HL-60/S4 treated with phorbol 12-myristate 13-acetate at 8.2 ng/mL for 4 days and 3 days (cell line): ENCODE measurements around the gene SP4.
"Not testable (repeated sequence)": the region's sequence is repeated elsewhere in the genome, so short reads cannot be mapped to it uniquely, and the experiment has no call there.

Experiments used
- in situ Hi-C: fragments of 300-500 bp; cut with MboI; formaldehyde crosslinking; loops from 2 replicates; pipeline ENCODE4 v1.15.0; 2022; ENCODE audit warnings: low sequenced_read_pairs

Gene SP4

DNA sequence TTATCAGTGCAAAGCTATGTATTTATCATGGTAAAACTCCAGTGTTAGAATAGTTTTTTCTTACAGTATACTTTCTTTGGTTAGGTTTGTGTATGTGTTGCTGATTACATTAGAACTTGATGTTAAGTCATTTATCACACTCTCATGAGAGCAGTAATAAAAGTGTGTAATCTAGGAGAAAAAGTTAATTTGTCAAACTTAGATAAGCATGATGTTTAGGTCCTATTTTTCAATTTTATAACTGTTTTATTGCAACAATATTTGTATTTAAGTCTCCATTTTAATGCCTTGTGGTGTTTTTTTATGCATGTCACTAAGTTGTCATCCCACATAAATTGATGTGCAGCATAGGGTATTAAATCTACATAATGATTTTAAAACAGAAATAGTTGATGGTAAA is 86.2 kb downstream of the SP4 start:
- in situ Hi-C loops = loop anchor here (25.0 kb wide), 1 partner anchor 252 kb away; no protein-coding TSS in a partner anchor

DNA sequence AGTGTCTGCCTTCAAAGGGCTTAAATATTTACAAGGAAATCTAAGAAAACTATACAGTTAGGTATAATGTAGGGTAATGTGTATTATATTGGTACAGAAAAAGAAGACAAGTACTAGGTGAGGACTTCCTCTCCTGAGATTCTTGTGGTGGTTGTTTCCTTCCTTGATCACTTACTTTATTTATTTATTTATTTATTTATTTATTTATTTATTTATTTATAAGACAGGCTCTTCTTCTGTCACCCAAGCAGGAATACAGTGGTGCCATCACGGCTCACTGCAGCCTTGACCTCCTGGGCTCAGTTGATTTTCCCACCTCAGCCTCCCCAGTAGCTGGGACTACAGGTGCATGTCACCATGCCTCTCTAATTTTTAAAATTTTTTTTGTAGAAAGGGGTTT is 96.8 kb downstream of the SP4 start:
- in situ Hi-C loops = loop anchor here (25.0 kb wide), 1 partner anchor 262 kb away; no protein-coding TSS in a partner anchor

DNA sequence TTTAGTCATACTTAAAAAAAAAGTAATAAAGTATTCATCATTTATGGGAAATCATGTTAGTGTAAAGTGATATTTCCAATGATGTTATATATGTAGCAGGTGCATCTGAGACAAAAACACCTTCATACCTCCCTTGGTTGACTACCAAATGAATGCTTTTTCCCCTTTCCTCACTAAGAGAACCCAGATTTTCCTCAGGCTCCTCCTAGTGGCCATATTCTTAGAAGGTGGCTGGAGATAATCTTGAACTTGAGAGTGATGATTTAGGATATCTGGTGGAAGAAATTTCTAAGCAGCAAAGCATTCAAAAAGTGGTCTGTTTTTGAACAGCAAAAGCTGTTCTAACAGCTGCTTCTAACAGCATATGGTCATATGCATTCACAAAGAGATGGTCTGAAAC is 98.1 kb downstream of the SP4 start:
- in situ Hi-C loops = no loop called here

DNA sequence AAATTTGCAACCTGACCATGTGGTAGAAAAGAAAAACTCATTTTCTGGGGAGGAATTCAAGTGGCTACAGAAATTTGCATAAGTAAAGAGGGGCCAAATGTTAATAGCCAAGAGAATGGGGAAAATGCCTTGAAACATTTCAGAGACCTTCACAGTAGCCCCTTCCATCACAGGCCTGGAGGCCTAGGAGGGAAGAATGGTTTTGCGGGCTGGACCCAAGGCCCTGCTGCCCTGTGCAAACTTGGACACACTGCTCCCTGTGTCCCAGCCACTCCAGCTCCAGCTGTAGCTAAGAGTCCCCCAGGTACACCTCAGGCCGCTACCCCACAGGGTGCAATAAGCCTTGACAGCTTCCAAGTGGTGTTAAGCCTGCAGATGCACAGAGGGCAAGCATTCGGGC is 98.6 kb downstream of the SP4 start:
- in situ Hi-C loops = no loop called here

DNA sequence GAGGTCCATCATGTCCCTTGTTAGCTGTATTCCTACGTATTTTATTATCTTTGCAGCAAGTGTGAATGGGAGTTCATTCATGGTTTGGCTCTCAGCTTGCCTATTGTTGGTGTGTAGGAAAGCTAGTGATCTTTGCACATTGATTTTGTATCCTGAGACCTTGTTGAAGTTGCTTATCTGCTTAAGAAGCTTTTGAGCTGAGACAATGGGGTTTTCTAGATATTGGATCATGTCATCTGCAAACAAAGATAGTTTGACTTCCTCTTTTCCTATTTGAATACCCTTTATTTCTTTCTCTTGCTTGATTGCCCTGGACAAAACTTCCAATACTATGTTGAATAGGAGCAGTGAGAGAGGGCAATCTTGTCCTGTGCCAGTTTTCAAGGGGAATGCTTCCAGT is 104.6 kb downstream of the SP4 start:
- in situ Hi-C loops = not testable (repeated sequence)

DNA sequence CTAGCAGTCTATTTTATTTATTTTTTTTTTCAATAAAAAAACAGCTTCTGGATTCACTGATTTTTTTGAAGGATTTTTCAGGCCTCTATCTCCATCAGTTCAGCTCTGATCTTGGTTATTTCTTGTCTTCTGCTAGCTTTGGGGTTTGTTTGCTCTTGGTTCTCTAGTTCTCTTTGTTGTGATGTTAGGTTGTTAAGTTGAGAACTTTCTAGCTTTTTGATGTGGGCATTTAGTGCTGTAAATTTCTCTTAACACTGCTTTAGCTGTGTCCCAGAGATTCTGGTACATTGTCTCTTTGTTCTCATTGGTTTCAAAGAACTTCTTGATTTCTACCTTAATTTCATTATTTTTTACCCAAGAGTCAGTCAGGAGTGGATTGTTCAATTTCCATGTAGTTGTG is 105.8 kb downstream of the SP4 start:
- in situ Hi-C loops = not testable (repeated sequence)

DNA sequence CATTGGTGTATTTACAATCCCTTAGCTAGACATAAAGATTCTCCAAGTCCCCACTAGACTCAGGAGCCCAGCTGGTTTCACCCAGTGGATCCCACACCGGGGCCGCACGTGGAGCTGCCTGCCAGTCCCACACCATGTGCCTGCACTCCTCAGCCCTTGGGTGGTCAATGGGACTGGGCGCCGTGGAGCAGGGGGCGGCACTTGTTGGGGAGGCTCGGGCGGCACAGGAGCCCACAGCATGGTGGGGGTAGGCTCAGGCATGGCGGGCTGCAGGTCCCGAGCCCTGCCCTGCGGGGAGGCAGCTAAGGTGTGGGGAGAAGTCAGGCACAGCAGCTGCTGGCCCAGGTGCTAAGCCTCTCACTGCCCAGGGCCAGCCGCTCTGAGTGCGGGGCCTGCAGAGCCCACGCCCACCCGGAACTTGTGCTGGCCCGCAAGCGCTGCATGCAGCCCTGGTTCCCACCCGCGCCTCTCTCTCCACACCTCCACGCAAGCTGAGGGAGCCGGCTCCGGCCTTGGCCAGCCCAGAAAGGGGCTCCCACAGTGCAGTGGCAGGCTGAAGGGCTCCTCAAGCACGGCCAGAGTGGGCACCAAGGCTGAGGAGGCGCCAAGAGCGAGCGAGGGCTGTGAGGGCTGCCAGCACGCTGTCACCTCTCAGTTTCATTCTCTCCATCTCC is 108.7 kb downstream of the SP4 start:
- in situ Hi-C loops = not testable (repeated sequence)

DNA sequence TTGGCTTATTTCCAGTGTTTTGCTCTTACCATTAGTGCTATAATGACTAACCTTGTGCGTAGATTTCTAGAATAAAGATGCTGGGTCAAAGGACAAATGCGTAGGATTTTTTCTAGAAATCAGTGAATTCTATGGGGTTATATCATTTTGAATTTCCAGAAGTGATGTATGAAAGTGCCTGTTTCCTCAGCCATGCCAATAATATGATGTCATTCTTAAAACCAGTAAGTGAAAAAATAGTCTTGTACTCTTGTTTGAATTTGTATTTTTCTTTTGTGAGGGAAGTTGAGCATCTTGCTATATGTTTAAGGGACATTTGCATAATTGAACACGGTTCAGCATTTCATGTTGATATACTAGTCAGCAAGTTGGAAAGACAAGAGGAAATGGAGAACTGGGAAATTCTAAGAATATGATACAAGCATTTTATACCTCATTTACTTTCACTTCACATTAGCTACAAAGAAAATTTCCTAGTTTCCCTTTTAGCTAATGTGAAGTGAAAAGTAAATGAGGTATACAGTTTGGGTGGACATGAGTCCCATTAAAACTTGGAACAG is 111.1 kb downstream of the SP4 start:
- in situ Hi-C loops = no loop called here

DNA sequence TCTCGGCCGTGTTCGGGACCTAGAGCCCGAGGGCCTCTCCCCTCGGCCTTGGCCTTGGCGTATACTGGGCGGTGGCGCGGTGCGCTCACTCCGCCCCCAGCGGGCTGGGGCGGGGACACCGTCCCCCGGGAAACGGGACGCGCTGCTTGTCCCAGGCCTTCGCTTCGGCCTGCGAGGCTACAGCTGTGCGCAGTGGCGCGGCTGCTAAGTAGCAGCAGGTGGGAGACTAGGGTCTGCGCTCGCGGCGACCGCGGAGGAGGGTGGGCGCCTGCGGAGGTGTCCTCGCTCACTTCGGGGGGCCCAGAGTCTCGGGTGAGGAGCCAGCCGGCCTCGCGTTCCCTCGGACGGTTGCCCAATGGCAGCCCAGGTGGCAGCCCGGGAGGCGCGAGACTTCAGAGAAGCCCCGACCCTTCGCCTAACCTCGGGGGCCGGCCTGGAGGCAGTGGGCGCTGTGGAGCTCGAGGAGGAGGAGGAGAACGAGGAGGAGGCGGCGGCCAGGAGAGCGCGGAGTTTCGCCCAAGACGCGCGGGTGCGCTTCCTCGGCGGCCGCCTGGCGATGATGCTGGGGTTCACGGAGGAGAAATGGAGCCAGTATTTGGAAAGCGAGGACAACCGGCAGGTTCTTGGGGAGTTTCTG is 115.1 kb downstream of the SP4 start, which contains the start of gene DNAH11:
TSS of gene DNAH11 (plus strand) at position 149 of the 637 bp plus-strand sequence. CDS start at position 356, 207 bp downstream.
- in situ Hi-C loops = no loop called here

DNA sequence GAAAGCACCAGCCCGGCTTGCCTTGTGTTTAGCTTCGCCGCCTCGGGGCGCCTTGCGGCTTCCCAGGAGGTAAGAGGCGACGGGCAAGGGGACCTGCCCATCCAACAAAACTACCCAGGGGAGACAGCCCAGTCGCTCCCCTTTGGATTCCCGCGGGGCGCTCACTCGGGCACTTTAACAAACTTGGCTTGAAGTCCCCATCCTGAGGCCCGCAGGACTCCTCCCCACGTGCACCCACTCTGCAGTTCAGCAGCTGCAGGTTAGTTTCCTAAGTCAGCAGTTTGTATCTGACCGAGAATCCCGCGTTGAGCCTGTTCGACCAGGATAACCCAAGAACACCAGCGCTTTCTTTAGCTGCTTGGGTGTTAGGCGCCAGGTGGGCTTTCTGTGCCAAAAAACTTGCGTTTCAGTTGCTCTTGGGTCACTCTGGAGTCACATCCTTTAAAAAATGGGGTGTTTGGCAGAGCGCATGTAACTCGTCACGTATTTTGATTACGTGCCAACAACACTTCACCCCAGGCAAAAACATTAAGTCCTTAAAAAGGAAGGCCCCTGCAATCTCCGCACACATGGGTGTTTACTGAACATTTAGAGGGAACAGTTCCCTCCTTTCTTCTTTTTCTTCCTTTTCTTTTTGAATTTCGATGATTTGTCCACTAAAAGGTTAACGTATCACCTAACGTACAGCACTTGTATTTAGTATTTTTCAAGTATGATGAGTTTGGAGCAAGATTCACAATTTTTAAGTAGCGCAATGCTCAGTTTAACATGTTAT is 115.8 kb downstream of the SP4 start:
- in situ Hi-C loops = no loop called here

DNA sequence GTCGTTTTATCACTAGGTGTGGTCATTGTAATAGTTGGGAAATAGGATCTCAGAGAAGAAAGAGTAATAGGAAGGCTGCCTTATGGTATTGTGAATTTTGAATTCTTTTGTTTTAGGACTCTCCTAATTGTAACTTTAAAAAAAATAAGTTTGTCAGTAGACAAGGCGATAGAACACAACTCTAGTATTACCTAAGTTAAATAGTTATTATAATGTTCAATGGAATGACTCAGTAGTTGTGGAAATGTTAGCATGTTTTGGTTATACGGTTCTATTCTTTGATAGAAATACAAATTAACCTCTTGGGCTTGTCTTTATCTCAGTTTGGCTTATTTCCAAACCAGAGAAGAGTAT is 116.4 kb downstream of the SP4 start:
- in situ Hi-C loops = no loop called here

DNA sequence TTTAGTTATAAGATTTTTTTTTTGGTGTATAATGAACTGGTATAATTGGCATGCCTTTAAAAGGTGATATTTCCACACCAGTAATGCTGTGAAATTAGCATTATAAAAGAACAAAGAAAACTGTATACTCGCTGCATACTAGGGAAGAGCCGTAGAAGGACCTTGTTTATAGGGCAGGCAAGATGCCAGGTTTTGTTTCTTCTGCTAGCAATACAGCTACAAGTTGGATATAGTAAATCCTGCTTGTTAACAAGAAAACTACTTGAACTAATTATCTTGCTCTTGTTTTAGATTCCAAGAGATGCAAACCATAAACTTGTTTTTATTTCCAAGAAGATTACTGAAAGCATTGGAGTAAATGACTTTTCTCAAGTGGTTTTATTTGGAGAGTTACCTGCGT is 116.8 kb downstream of the SP4 start:
- in situ Hi-C loops = no loop called here

DNA sequence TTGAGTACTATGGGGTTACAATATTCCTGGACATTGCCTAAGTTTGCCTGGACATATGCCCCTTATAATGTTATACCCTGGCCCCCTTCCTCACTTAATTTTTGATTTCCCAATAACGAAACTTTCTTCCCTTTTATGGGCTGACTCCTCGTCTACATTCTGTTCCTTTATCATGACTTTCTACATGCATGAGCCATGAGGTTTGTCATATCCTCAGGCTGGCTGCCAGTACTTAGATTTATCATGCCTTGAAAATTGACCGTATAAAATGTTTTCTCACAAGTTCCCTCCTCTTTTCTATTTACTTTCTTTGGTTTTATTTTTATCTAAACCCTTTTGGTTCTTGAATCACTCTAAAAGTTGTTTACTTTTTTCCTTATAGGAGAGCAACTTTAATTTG is 119.6 kb downstream of the SP4 start:
- in situ Hi-C loops = no loop called here

DNA sequence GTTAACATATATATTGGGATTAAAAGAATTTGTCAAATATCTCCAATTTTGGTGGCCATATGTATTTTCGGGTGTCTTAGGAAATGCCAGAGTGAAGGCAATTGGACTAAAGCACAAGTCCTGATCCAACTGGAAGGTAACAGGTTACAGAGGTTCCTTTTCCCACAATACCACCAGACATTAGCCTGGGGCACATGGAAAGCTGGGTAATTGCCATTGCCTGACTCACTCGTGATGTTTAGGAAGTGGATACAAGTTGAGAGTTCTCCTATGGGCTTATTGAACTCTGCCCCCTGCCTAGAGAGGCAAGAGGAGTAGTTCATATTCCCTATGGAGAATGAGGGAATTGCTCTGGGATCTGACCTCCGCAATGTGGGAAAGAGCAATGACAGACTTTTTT is 120.6 kb downstream of the SP4 start:
- in situ Hi-C loops = no loop called here

DNA sequence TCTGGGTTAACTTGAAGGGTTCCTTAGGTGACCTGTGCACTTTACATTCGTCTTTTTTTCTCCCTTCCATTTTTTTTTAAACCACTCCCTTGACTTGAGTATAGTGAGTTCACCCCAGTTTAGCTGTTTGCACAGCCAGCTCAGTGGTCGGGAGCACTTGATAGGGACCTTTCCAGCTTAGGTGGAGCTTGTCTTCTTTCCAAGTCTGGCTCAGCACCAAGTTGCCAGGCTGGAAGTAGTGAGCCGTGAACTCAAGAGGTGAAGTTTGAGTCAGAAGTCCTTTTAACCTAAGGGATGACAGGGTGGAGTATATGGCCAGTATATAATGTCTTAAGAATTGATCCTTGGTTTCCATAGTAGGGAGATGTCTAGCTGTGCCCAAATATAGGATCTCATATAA is 122.2 kb downstream of the SP4 start:
- in situ Hi-C loops = no loop called here

DNA sequence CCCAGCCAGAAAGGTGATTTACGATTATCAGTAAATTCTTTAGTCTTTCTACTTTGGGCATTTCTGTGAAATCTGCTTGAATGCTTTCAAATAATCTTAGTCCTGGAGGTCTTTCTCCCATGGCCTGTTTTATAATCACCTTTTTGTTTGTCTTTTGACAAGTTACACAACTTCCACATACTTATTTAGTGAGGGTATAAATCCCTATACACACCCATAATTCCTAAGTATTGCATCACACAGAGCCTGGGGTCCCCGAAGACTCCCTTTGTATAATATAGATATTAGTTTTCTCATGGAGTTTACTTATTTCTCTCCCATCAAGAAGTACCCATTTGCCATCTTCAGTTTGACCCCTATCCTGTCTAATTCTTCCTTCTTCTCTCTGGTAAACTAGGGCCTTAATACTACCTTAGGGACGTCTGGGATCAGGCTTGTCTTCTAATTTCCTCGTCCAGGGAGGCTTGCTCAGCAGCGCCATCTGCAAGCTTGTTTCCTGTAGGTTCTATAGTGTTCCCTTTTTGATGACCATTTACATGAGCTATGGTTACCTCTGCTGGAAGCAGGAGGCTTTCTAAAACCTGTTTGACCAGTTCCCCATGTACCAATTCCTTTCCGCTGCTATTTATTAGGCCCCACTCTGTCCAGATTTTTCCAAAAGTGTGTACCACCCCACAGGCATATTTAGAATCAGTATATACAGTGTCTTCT is 123.1 kb downstream of the SP4 start:
- in situ Hi-C loops = no loop called here

DNA sequence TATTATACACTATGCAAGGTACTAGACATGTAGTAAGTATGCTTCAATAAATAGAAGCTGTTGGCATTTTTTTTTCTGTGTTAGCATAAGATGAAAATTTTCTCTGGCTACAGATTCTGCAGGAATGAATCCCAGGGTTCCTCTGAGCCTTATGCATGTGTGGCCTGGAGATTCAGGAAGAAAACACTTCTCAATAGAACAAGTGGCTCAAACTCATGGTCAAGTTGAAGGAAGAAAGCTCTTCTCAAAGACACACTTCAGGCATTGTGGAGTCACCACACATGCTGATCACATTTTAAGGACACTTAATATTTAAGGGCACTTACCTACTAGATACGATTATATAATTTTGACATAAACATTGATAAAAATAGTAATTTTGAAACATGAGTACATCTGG is 134.5 kb downstream of the SP4 start:
- in situ Hi-C loops = no loop called here
